HG03342 (cell line): Measurements from ENCODE around the gene NUDT10.
A peak's percentile ranks its signal among the peaks of the same experiment; 100 is the strongest.
"Not testable (repeated sequence)": the region's sequence is repeated elsewhere in the genome, so short reads cannot be mapped to it uniquely, and the experiment has no call there.

Source experiments
- ATAC-seq: cut with Tn5 transposase; IDR thresholded peaks from one replicate; pipeline ENCODE4 v1.9.1; 2021; ENCODE audit warnings: mild to moderate bottlenecking, moderate library complexity; ENCODE audit not compliant: unreplicated experiment

The NUDT10 gene

DNA sequence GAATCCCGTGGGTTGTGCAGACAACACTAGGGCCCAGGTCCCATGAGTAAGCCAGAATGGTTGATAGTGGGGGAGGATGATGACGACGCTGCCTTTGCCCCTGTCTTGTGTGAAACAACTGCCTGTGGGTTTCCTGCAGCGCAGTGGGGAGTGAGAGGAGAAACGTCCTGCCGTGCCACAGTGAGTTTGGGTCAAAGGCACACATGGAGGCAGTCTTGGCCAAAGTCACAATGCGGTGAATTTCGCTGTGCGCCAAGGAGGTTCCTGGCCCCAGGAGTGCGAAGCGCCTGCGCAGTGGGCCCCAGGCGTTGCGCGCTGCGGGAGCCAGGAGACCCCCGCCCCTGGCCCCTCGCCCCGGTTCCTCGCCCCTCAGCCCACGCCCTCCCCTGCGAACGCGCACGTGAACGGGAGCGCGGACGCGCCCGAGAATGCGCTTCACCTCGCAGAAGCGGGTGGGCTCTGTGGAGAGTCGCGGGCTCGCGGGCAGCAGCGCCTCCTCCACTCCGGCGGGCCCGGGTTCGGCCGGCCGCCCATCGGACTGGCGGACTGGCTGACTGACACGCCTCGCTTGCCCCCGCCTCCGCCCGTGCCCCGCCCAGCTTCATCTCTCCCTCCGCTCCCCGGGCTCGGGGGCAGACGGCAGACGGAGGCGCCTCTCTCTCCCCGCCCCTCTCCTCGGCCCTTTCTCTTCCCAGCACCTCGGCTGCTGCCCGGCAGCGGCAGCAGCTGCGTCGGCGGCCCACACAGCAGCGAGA is at the start of gene NUDT10:
Gene NUDT10 (plus strand): TSS at position 635 of the 755 bp plus-strand sequence. CDS start 144 bp downstream, outside the sequence.
- ATAC-seq, result no peak

DNA sequence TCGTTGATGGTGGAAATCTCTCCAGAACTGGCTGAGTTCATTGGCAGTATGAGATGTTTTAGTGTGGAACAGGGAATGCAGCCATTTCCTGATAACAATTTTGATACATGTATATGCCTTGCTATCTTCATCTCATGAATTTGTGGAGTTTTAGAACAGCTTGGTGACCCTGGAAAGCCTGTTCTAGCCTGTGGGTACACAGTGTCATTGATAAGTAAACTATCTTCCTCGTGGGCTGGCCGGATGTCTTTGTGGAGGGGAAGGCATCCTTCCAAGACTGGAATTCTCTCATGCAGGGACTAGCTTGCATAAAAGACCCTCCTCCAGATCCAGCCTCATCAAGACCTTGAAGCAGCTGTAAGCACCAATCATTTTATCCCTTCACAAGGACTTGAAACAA is 40.2 kb upstream of the NUDT10 start:
- no peak for ATAC-seq

DNA sequence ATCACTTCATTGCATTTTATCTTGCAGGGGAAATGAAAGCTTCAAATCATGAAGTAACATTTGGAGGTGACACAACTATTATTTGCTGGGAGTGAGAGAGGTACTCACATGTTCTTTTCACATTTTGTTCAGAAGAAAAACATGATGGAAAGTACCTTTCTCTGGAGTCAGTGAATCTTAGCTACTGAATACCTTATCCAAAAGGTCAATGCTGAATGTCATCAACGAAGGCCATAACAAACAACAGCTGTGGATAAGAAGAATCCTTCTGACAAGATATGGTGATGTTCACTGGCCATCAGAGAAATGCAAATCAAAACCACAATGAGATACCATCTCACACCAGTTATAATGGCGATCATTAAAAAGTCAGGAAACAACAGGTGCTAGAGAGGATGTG is 36.5 kb upstream of the NUDT10 start:
- no peak for ATAC-seq

DNA sequence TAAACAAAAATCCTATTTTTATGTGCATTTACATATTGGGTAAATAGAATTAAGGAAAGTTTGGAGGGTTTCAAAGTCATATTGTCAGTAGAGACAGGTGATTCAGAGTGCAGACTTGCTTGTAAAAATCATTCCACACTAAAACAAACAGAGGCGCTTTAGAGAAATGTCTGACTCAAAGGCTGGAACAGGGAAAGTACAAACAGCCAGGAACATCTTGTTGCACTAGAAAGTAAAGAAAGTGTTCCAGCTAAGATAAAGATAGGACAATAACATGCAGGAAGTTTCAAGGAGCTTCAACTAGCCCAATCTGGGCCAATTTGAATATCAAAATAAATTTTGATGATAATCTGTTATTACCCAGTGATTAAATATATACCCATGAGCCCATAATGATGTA is 16.4 kb upstream of the NUDT10 start:
- no peak for ATAC-seq

DNA sequence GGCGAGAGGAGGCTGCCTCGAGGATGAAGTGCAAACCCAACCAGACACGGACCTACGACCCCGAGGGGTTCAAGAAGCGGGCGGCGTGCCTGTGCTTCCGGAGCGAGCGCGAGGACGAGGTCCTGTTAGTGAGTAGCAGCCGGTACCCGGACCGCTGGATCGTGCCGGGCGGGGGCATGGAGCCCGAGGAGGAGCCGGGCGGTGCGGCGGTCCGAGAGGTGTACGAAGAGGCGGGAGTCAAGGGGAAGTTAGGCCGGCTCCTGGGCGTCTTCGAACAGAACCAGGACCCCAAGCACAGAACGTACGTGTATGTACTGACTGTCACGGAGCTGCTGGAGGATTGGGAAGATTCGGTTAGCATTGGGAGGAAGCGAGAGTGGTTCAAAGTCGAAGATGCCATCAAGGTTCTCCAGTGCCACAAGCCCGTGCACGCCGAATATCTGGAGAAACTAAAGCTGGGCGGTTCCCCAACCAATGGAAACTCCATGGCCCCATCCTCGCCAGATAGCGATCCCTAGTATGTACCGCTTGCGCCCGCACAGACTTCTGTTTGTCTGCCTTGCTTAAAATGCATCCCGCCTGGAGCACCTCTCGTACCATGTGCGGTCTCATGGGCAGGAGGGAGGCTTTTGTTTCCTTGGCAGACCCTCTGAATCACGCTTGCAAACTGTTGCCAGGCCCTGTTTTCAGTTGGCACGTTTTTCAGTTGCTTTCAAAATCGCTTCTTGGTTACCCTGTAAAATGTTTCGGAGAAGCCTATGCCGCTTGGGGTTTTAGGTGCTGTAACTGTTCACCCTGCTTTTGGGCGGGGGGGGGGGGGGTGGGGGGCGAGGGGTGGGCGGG is 542 bp downstream of the NUDT10 start:
- ATAC-seq, result not testable (repeated sequence)

DNA sequence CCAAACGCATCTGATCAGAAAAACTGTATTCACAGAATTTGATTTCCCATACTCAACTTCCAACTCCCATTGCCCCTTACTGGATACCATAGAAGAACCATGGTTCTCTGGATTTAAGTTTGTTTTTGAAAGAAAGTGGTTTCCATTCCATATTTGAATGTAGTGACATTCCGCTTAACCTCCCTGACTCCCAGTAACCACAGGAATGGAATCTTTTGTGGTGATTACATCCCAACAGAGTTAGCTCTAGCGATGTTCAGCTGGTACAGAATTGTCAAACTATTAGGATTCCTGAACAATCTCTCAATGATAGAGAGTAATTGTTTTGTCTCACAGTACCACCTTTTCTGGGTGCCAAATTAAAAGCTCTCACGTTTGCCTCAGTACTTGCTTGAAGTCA is 1.7 kb downstream of the NUDT10 start:
- ATAC-seq, result no peak

DNA sequence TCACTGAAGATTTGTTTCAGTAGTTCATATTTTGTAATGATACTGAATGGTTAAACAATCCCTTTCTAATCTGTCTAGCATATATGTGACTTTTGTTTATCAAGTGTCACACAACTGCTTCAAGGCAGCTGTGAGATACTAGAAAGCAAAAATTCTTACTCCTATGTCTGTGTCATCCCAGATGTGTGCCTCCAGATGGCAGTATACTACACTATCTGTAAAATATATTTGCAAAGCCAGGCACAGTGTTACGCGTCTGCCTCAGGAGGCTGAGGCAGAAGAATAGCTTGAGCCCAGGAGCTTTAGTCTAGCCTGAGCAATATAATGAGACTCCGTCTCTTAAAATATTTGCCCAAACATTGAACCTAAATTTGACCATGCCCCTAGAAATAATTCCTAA is 4.0 kb downstream of the NUDT10 start:
- peak; percentile 80 for ATAC-seq

DNA sequence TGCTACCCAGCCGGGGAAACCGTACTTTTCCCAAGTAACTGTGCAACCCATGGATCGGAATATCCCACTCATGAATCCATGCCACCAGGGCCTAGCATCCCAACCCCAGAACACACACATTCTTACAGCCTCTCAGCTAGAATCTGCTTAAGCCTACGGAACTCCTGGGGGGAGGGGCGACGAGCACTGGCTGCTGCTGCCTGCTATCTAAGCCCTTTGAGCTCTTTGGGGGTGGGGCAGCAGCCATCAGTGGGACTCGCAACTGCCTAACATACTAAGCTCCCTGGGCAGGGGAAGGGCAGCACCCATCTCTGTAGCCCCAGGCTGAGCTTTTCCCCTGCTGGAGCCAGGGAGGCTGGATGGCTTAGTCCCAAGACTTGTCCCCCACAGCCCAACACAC is 28.6 kb downstream of the NUDT10 start:
- ATAC-seq, result no peak

DNA sequence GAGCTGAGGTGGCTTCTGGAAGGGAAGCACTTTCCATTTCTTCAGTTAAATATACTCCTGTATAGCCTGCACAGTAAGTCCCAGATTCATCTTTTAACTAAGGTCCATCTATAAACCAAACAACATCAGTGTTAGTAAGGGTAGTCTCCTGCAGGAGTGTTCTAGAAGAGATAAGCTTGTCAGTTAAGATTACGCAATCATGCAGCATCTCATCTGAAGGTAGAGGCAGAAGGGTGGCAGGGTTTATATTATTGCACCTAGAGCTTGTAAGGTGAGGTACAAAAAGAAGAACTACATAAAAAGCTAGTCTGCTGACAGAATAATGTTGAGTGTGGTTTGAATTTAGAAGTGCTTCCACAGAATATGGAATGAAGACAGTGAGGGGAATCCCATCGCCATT is 44.0 kb downstream of the NUDT10 start:
- no peak for ATAC-seq
